Upper lobe of left lung (tissue), 6 donors: ENCODE data around the gene ST6GALNAC3. TPM values are rescaled to one million over a fixed set of nuclear protein-coding genes. Genes with fewer than 3 reads are reported as not detected.
"Not testable (repeated sequence)": the region's sequence is repeated elsewhere in the genome, so short reads cannot be mapped to it uniquely, and the experiment has no call there.

ENCODE experiments used
- ATAC-seq, 2 donors: fragments of 200-7000 bp; cut with Tn5 transposase; one replicate each; pipeline ENCODE4 v1.9.1; 2022; ENCODE audit warnings: mild to moderate bottlenecking in 2 of 2, moderate library complexity in 2 of 2; ENCODE audit not compliant: low FRiP score in 2 of 2
- DNase-seq, 2 donors: peaks; one replicate each; pipeline ENCODE4 v3.0.0-alpha.2; 2019 to 2020
- H3K27ac ChIP-seq, 4 donors: fragments of 200-600 bp; sonication (generic); one replicate each; pipeline ENCODE4 v1.5.1; 2016 to 2019
- H3K27me3 ChIP-seq, 4 donors: fragments of 200-600 bp; sonication (generic); one replicate each; pipeline ENCODE4 v1.5.1; 2017 to 2019
- H3K36me3 ChIP-seq, 4 donors: fragments of 200-600 bp; sonication (generic); one replicate each; pipeline ENCODE4 v1.5.1; 2016 to 2019
- H3K4me1 ChIP-seq, 4 donors: fragments of 200-600 bp; sonication (generic); one replicate each; pipeline ENCODE4 v1.5.1; 2018 to 2019
- H3K4me3 ChIP-seq, 4 donors: fragments of 200-600 bp; sonication (generic); one replicate each; pipeline ENCODE4 v1.5.1; 2017 to 2019; ENCODE audit warnings: mild to moderate bottlenecking in 2 of 4, moderate library complexity in 1 of 4
- H3K9me3 ChIP-seq, 4 donors: fragments of 200-600 bp; sonication (generic); one replicate each; pipeline ENCODE4 v1.5.1; 2018 to 2019
- EP300 ChIP-seq, 4 donors: sonication (generic); formaldehyde crosslinking; IDR thresholded peaks; one replicate each; pipeline ENCODE4 v1.5.1; 2017; ENCODE audit warnings: antibody characterized with exemption in 4 of 4, control low read depth in 2 of 4
- POLR2A ChIP-seq, 4 donors: fragments of 450-650 bp; IDR thresholded peaks; one replicate each; pipeline ENCODE4 v1.5.1; 2016 to 2017; ENCODE audit warnings: antibody characterized with exemption in 4 of 4, mild to moderate bottlenecking in 2 of 4
- POLR2AphosphoS5 ChIP-seq, 2 donors: sonication (generic); formaldehyde crosslinking; IDR thresholded peaks; one replicate each; pipeline ENCODE4 v1.5.1; 2017; ENCODE audit warnings: antibody characterized with exemption in 2 of 2
- WGBS, 2 donors: methylation state at CpG; one replicate each; pipeline ENCODE4 v1.1.5; 2017 to 2018; 5-methylcytosine and 5-hydroxymethylcytosine counted together
- total RNA-seq, 6 donors: library from RNA; depleted of rRNA in 4 of 6; stranded (reverse); fragments of >200 nt in 4 of 6; gene quantifications; one replicate each; pipeline versions ENCODE4 v1.1.0 to v1.2.1, GENCODE V29; 2016 to 2021
- TF ChIP-seq, protein P1 (sequence below), 6 experiments: fragments of 450-650 bp in 4 of 6; fragments of 200-600 bp in 2 of 6; sonication (generic) in 2 of 6; IDR thresholded peaks; one replicate each; pipeline ENCODE4 v1.5.1; 2016 to 2019; ENCODE audit warnings: antibody characterized with exemption in 6 of 6
- donor health status: DM: no; HTN: no; CAD: no; lungs with moderate emphysema.
- donor health status: DM: no; HTN: yes; CAD: no; lungs with severe emphysema.

The ST6GALNAC3 gene
- total RNA-seq, 6 donors from 2014 or later, result 5.8 to 13.1 (median 11.3) TPM

DNA sequence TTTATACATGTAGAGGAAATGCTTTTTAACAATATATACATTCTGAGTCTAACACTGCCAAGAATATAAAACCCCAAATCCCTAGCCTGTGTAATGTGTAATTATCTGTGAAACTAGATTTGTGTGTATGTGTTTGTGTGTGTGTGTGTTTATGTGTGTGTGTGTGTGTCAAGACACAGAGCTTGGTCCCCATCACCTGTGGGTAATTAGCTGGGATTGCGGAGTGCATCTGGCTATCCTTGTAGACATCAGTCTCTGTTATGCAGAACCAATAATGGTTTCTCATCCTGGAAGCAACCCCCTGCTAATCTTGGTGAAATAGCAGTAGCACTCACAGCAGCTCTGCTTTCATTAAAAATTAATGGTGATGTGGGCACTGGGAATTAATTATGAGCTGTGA is 26.3 kb upstream of the ST6GALNAC3 start:
- 92 to 93% methylated on average over 1 of the region's 1 CpG for WGBS, 2 donors
- ATAC-seq (no peak), DNase-seq (no peak)
- no peak overlapping the region for H3K4me3 ChIP-seq
- TF ChIP-seq EP300 (IDR thresholded peaks at IDR 0.05), result no peak
- TF ChIP-seq, protein P1, sequence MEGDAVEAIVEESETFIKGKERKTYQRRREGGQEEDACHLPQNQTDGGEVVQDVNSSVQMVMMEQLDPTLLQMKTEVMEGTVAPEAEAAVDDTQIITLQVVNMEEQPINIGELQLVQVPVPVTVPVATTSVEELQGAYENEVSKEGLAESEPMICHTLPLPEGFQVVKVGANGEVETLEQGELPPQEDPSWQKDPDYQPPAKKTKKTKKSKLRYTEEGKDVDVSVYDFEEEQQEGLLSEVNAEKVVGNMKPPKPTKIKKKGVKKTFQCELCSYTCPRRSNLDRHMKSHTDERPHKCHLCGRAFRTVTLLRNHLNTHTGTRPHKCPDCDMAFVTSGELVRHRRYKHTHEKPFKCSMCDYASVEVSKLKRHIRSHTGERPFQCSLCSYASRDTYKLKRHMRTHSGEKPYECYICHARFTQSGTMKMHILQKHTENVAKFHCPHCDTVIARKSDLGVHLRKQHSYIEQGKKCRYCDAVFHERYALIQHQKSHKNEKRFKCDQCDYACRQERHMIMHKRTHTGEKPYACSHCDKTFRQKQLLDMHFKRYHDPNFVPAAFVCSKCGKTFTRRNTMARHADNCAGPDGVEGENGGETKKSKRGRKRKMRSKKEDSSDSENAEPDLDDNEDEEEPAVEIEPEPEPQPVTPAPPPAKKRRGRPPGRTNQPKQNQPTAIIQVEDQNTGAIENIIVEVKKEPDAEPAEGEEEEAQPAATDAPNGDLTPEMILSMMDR (IDR thresholded peaks at IDR 0.05), result no peak
- no peak for TF ChIP-seq POLR2AphosphoS5 (IDR thresholded peaks at IDR 0.05)
- TF ChIP-seq POLR2A (IDR thresholded peaks at IDR 0.05), result no peak
- H3K27me3 ChIP-seq, result no peaks in the 10 kb centered on the region
- no peaks in the 10 kb centered on the region for H3K9me3 ChIP-seq
- no peak overlapping the region for H3K27ac ChIP-seq
- no peaks in the 10 kb centered on the region for H3K36me3 ChIP-seq
- no peaks in the 10 kb centered on the region for H3K4me1 ChIP-seq

DNA sequence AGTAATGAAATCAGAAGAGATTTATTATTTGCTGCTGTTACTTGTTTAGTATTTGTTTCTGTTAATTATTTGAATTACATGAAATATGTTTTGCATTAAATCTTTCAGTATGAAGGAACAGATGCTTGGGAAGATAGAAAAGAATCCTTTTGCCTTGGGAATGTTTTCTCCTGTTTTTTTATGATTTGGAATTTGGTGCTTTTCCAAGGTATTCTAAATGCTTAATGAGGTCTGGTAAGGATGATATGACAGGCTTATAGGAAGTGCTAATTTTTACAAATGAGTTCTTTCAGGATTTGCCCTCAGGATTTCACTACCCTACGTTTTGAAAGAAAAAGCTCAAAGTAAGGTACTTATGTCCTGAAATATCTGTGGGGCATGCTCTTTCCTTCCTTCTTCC is 25.6 kb upstream of the ST6GALNAC3 start:
- TF ChIP-seq POLR2A (IDR thresholded peaks at IDR 0.05) (no peak), EP300 (IDR thresholded peaks at IDR 0.05) (no peak), POLR2AphosphoS5 (IDR thresholded peaks at IDR 0.05) (no peak)
- TF ChIP-seq, protein P1 (IDR thresholded peaks at IDR 0.05), result no peak
- Histone ChIP-seq H3K9me3 (no peaks in the 10 kb centered on the region), H3K27ac (no peak overlapping the region), H3K27me3 (no peaks in the 10 kb centered on the region), H3K4me3 (no peak overlapping the region), H3K4me1 (no peaks in the 10 kb centered on the region), H3K36me3 (no peaks in the 10 kb centered on the region)
- ATAC-seq (no peak), DNase-seq (no peak)
- WGBS, 2 donors, result 57 to 76% methylated on average over 1 of the region's 1 CpG

DNA sequence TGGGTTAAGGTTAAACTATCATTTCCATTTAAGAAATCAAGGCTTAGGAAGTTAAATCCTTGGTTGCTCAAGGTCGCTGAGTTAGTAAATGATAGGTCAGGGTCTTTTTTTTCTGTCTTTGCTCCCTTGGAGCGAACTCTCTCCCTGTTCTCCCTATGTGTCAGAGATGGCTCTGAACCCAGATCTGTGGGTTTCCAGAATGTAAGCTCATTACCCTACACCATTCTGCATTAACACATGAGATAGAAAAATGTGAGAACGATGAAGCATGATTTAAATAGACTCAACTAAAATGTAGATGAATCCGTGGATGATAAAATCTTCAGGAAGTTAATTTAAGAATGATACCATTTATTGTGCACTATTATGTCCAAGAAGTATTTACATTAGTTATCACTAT is 25.0 kb upstream of the ST6GALNAC3 start:
- H3K36me3 ChIP-seq, result no peaks in the 10 kb centered on the region
- H3K4me3 ChIP-seq, result no peak overlapping the region
- no peak for TF ChIP-seq POLR2A (IDR thresholded peaks at IDR 0.05)
- no peak for TF ChIP-seq EP300 (IDR thresholded peaks at IDR 0.05)
- no peak for TF ChIP-seq POLR2AphosphoS5 (IDR thresholded peaks at IDR 0.05)
- TF ChIP-seq, protein P1 (IDR thresholded peaks at IDR 0.05), result no peak
- no peak overlapping the region for H3K27ac ChIP-seq
- no peaks in the 10 kb centered on the region for H3K27me3 ChIP-seq
- no peaks in the 10 kb centered on the region for H3K4me1 ChIP-seq
- no peaks in the 10 kb centered on the region for H3K9me3 ChIP-seq
- ATAC-seq (no peak), DNase-seq (no peak)
- 79 to 80% methylated on average over 4 of the region's 4 CpGs for WGBS, 2 donors

DNA sequence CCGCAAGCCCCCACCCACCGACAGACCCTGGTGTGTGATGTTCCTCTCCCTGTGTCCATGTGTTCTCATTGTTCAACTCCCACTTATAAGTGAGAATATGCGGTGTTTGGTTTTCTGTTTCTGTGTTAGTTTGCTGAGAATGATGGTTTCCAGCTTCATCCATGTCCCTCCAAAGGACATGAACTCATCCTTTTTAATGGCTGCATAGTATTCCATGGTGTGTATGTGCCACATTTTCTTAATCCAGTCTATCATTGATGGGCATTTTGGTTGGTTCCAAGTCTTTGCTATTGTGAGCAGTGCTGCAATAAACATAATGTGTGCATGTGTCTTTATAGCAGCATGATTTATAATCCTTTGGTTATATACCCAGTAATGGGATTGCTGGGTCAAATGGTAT is 24.5 kb upstream of the ST6GALNAC3 start:
- not testable (repeated sequence) for H3K27me3 ChIP-seq, H3K4me1 ChIP-seq, DNase-seq, ATAC-seq, H3K36me3 ChIP-seq, H3K27ac ChIP-seq, H3K4me3 ChIP-seq, H3K9me3 ChIP-seq
- 93 to 95% methylated on average over 3 of the region's 3 CpGs for WGBS, 2 donors

DNA sequence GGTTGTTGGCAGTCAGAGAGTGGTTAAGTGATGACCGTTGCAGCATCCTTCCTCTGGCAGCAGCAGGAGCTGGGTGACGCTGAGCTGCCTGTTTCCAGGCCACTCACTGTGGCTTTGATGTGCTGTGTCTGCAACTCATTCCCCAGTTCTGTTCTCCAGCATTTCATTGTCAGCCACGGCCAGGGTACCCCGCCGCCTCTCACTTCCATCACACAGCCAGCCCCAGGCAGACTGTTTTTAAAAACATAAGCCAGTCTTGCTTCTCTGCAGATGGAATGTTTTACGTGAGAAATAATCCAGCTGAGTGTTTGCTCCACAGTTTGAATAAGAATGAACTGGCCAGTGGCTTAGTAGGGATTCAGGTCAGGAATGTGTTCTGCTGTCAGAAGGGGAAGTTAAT is 21.5 kb upstream of the ST6GALNAC3 start:
- Histone ChIP-seq H3K4me3 (no peak overlapping the region), H3K4me1 (no peaks in the 10 kb centered on the region), H3K9me3 (no peaks in the 10 kb centered on the region), H3K27me3 (no peaks in the 10 kb centered on the region), H3K36me3 (no peaks in the 10 kb centered on the region), H3K27ac (no peak overlapping the region)
- WGBS, 2 donors, result 41 to 45% methylated on average over 6 of the region's 6 CpGs
- TF ChIP-seq EP300 (IDR thresholded peaks at IDR 0.05) (no peak), POLR2A (IDR thresholded peaks at IDR 0.05) (no peak)
- ATAC-seq (no peak), DNase-seq (no peak)

DNA sequence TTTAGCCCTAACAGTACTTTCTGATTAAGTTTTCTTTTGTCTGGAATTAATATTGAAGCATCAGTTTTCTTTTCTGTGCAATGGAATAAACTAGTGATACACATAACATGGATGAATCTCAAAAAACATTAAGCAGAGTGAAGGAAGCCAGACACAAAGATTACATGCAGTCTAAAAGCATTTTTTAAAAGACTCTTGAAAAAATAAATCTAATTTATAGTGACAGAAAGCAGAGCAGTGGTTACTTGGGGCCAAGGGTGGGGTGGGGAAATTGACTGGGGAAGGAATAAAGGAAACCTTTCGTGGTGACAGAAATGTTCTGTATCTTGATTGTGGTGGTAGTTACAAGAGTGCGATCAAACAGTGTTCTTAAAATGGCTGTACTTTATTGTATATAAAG is 20.2 kb upstream of the ST6GALNAC3 start:
- DNase-seq, result no peak
- no peaks in the 10 kb centered on the region for H3K9me3 ChIP-seq
- H3K36me3 ChIP-seq, result no peaks in the 10 kb centered on the region
- no peak overlapping the region for H3K27ac ChIP-seq
- H3K27me3 ChIP-seq, result no peaks in the 10 kb centered on the region
- H3K4me3 ChIP-seq, result no peak overlapping the region
- TF ChIP-seq, protein P1 (IDR thresholded peaks at IDR 0.05), result no peak
- TF ChIP-seq POLR2AphosphoS5 (IDR thresholded peaks at IDR 0.05), result no peak
- TF ChIP-seq POLR2A (IDR thresholded peaks at IDR 0.05), result no peak
- no peak for TF ChIP-seq EP300 (IDR thresholded peaks at IDR 0.05)
- H3K4me1 ChIP-seq, result no peaks in the 10 kb centered on the region
- 75 to 82% methylated on average over 2 of the region's 2 CpGs for WGBS, 2 donors
- ATAC-seq, result no peak
